A549 treated with CpdA at 1 μM for 4 hours (cell line): ENCODE data around the gene RUSC1. TPM values are rescaled to one million over a fixed set of nuclear protein-coding genes. Genes with fewer than 3 reads are reported as not detected.

Experiments
- total RNA-seq: library from RNA; stranded (reverse); fragments of 200-300 nt; extraction: Qiagen RNA extraction; gene quantifications from 5 replicates; pipeline ENCODE4 v1.2.3, GENCODE V29; 2022; ENCODE audit warnings: low read depth

The RUSC1 gene
- 42.4 to 55.7 TPM (median 48.0 TPM) in 5 replicates for total RNA-seq

GRCh38 chr1:155320661-155321617 lies at the start of gene RUSC1:
TSS of gene RUSC1 (plus strand) at chr1:155320894. CDS start at chr1:155321774, 880 bp downstream.

GRCh38 chr1:155273343-155274245 lies 47.1 kb upstream of the RUSC1 start, which contains the start of gene CLK2:
TSS of gene CLK2 (minus strand) at chr1:155273504. CDS start at chr1:155270977, 2,527 bp downstream.

GRCh38 chr1:155277070-155277901 lies 43.4 kb upstream of the RUSC1 start, which contains the start of gene HCN3:
TSS of gene HCN3 (plus strand) at chr1:155277463. CDS start at chr1:155277591, 128 bp downstream.

GRCh38 chr1:155301342-155301841 lies 19.3 kb upstream of the RUSC1 start, which contains the start of gene PKLR:
TSS of gene PKLR (minus strand) at chr1:155301438. CDS start at chr1:155301395, 43 bp downstream.

GRCh38 chr1:155308493-155309422 lies 11.9 kb upstream of the RUSC1 start, which contains the start of gene FDPS:
TSS of gene FDPS (plus strand) at chr1:155308866. CDS start at chr1:155309790, 924 bp downstream.

Other genes with a start within 250 kb of the RUSC1 start
- 2.3 to 5.0 TPM (median 4.7 TPM) in 5 replicates for gene EFNA3, start 242.1 kb upstream of the RUSC1 start, total RNA-seq
- 35.9 to 42.4 TPM (median 36.7 TPM) in 5 replicates for gene EFNA1, start 193.0 kb upstream of the RUSC1 start, total RNA-seq
- gene SLC50A1, start 185.0 kb upstream of the RUSC1 start, total RNA-seq, result 32.2 to 36.2 TPM (median 34.4 TPM) in 5 replicates
- 63.4 to 108 TPM (median 93.8 TPM) in 5 replicates for gene DPM3, start 180.4 kb upstream of the RUSC1 start, total RNA-seq
- 200 to 262 TPM (median 243 TPM) in 5 replicates for gene KRTCAP2, start 147.6 kb upstream of the RUSC1 start, total RNA-seq
- 1.2 to 1.6 TPM (median 1.5 TPM) in 5 replicates for gene TRIM46, start 147.0 kb upstream of the RUSC1 start, total RNA-seq
- gene THBS3, start 113.0 kb upstream of the RUSC1 start, total RNA-seq, result 7.8 to 10.1 TPM (median 9.5 TPM) in 5 replicates
- gene MTX1, start 112.2 kb upstream of the RUSC1 start, total RNA-seq, result 66.1 to 77.7 TPM (median 70.8 TPM) in 5 replicates
- gene ENTREP3, start 65.4 kb upstream of the RUSC1 start, total RNA-seq, result 25.8 to 40.1 TPM (median 36.2 TPM) in 5 replicates
- 91.8 to 138 TPM (median 132 TPM) in 5 replicates for gene SCAMP3, start 58.5 kb upstream of the RUSC1 start, total RNA-seq
- gene CLK2, start 47.4 kb upstream of the RUSC1 start, total RNA-seq, result 21.7 to 30.7 TPM (median 27.5 TPM) in 5 replicates
- gene HCN3, start 43.4 kb upstream of the RUSC1 start, total RNA-seq, result 2.9 to 5.8 TPM (median 4.5 TPM) in 5 replicates
- not detected in 5 replicates for gene PKLR, start 19.5 kb upstream of the RUSC1 start, total RNA-seq
- gene FDPS, start 12.0 kb upstream of the RUSC1 start, total RNA-seq, result 159 to 171 TPM (median 162 TPM) in 5 replicates
- 10.0 to 16.0 TPM (median 11.9 TPM) in 5 replicates for gene ASH1L, start 241.9 kb downstream of the RUSC1 start, total RNA-seq